Stimulated activated CD8-positive, alpha-beta memory T cell treated with anti-CD3 and anti-CD28 coated beads, Interleukin-4, amount 100 ng/mL, for 4 hours (primary cell): ENCODE measurements around the gene MLST8.
A peak's percentile ranks its signal among the peaks of the same experiment; 100 is the strongest.
"Not testable (repeated sequence)": the region's sequence is repeated elsewhere in the genome, so short reads cannot be mapped to it uniquely, and the experiment has no call there.

Source experiments
- DNase-seq, 2 donors: peaks; one replicate each; pipeline ENCODE4 v3.0.0-alpha.2; 2020; ENCODE audit warnings: low read depth in 2 of 2, low spot score in 1 of 2

MLST8 gene

GRCh38 chr16:2189252-2189893 lies 15.9 kb upstream of the MLST8 start:
- no peak for DNase-seq

GRCh38 chr16:2190002-2190658 lies 15.1 kb upstream of the MLST8 start:
- DNase-seq = no peak

GRCh38 chr16:2190659-2191445 lies 14.4 kb upstream of the MLST8 start:
- DNase-seq = no peak

GRCh38 chr16:2191446-2191706 lies 13.9 kb upstream of the MLST8 start:
- DNase-seq = no peak

- no peak for DNase-seq
These were observed 11.0 kb upstream of the MLST8 start for GRCh38 chr16:2194166-2194834.

GRCh38 chr16:2194852-2195321 lies 10.4 kb upstream of the MLST8 start:
- DNase-seq = peak in 1 of 2 donors; percentile 18

- DNase-seq = no peak
These were observed 9.7 kb upstream of the MLST8 start for GRCh38 chr16:2195322-2196161.

GRCh38 chr16:2196162-2196980 lies 8.9 kb upstream of the MLST8 start, which contains the start of gene CASKIN1:
CASKIN1 (minus strand) TSS chr16:2196605; CDS start chr16:2196432, 173 bp downstream.
- no peak for DNase-seq

- no peak for DNase-seq
These were observed 8.2 kb upstream of the MLST8 start for GRCh38 chr16:2196981-2197511.

- no peak for DNase-seq
These were observed 7.5 kb upstream of the MLST8 start for GRCh38 chr16:2197765-2198164.

GRCh38 chr16:2198283-2198682 lies 7.0 kb upstream of the MLST8 start:
- no peak for DNase-seq

- no peak for DNase-seq
These were observed 6.2 kb upstream of the MLST8 start for GRCh38 chr16:2199095-2199494.

- DNase-seq = no peak
These were observed 5.6 kb upstream of the MLST8 start for GRCh38 chr16:2199621-2200139.

- DNase-seq = no peak
These were observed 4.9 kb upstream of the MLST8 start for GRCh38 chr16:2200313-2200712.

GRCh38 chr16:2203119-2203688 lies 2.0 kb upstream of the MLST8 start:
- DNase-seq = not testable (repeated sequence)

GRCh38 chr16:2204416-2205103 lies 694 bp upstream of the MLST8 start:
- DNase-seq = no peak

- DNase-seq = no peak
These were observed 686 bp downstream of the MLST8 start for GRCh38 chr16:2205967-2206313.

GRCh38 chr16:2206420-2206779 lies 1.1 kb downstream of the MLST8 start:
- DNase-seq = no peak
